Sigmoid colon (tissue), 7 donors: ENCODE measurements around the gene KRT3. TPM values are rescaled to one million over a fixed set of nuclear protein-coding genes. Genes with fewer than 3 reads are reported as not detected.

ENCODE experiments used
- DNase-seq: peaks from one replicate; pipeline ENCODE4 v3.0.0-alpha.2; 2019
- H3K27ac ChIP-seq, 4 donors: fragments of 200-600 bp; sonication (generic); one replicate each; pipeline ENCODE4 v1.5.1; 2016 to 2019; ENCODE audit warnings: mild to moderate bottlenecking in 1 of 4
- H3K27me3 ChIP-seq, 3 donors: fragments of 200-600 bp; sonication (generic); one replicate each; pipeline ENCODE4 v1.5.1; 2019; ENCODE audit warnings: mild to moderate bottlenecking in 1 of 3
- H3K36me3 ChIP-seq, 4 donors: fragments of 200-600 bp; sonication (generic); one replicate each; pipeline ENCODE4 v1.5.1; 2016 to 2019
- H3K4me1 ChIP-seq, 4 donors: fragments of 200-600 bp; sonication (generic); one replicate each; pipeline ENCODE4 v1.5.1; 2017 to 2019
- H3K4me3 ChIP-seq, 4 donors: fragments of 200-600 bp; sonication (generic); one replicate each; pipeline ENCODE4 v1.5.1; 2017 to 2019; ENCODE audit warnings: mild to moderate bottlenecking in 2 of 4, moderate library complexity in 1 of 4
- H3K9me3 ChIP-seq, 4 donors: fragments of 200-600 bp in 3 of 4; sonication (generic) in 3 of 4; one replicate each; pipeline versions ENCODE4 v1.5.1 to v1.6.1; 2013 to 2019
- EP300 ChIP-seq, 4 donors: sonication (generic); formaldehyde crosslinking; IDR thresholded peaks; one replicate each; pipeline ENCODE4 v1.6.1; 2017; ENCODE audit warnings: antibody characterized with exemption in 4 of 4
- POLR2A ChIP-seq, 2 donors: fragments of 450-650 bp; IDR thresholded peaks; one replicate each; pipeline ENCODE4 v1.6.1; 2016; ENCODE audit warnings: antibody characterized with exemption in 2 of 2, mild to moderate bottlenecking in 2 of 2, moderate library complexity in 2 of 2
- POLR2AphosphoS5 ChIP-seq, 4 donors: sonication (generic); formaldehyde crosslinking; IDR thresholded peaks; one replicate each; pipeline ENCODE4 v1.6.1; 2017; ENCODE audit warnings: antibody characterized with exemption in 4 of 4
- WGBS, 2 donors: extraction: QIAGEN DNeasy Blood & Tissue Kit; methylation state at CpG; one replicate each; pipeline ENCODE4 v1.1.7; 2013; 5-methylcytosine and 5-hydroxymethylcytosine counted together
- intact Hi-C: fragments of 100-400 bp; cut with DNase I; formaldehyde crosslinking; loops from one replicate; pipeline ENCODE4 v1.15.1; 2023
- polyA plus RNA-seq, 3 donors: library from polyadenylated mRNA; stranded (reverse); fragments of 200-250 nt; gene quantifications; one replicate each; pipeline ENCODE4 v1.2.3, GENCODE V29; 2013
- total RNA-seq, 4 donors: library from RNA; depleted of rRNA; stranded (reverse); fragments of >200 nt; gene quantifications; one replicate each; pipeline ENCODE4 v1.1.0, GENCODE V29; 2016
- TF ChIP-seq, protein P1 (sequence below), 4 experiments: fragments of 450-650 bp in 3 of 4; fragments of 200-600 bp in 1 of 4; IDR thresholded peaks; one replicate each; pipeline ENCODE4 v1.5.1; 2016 to 2019; ENCODE audit warnings: antibody characterized with exemption in 4 of 4, mild to moderate bottlenecking in 3 of 4, moderate library complexity in 2 of 4
- donor health status: healthy with polysubstance abuse.
- donor health status: Bipolar disorder and iron deficiency.
- donor health status: healthy.

The KRT3 gene
- total and polyA plus RNA-seq, 7 donors: not detected

DNA sequence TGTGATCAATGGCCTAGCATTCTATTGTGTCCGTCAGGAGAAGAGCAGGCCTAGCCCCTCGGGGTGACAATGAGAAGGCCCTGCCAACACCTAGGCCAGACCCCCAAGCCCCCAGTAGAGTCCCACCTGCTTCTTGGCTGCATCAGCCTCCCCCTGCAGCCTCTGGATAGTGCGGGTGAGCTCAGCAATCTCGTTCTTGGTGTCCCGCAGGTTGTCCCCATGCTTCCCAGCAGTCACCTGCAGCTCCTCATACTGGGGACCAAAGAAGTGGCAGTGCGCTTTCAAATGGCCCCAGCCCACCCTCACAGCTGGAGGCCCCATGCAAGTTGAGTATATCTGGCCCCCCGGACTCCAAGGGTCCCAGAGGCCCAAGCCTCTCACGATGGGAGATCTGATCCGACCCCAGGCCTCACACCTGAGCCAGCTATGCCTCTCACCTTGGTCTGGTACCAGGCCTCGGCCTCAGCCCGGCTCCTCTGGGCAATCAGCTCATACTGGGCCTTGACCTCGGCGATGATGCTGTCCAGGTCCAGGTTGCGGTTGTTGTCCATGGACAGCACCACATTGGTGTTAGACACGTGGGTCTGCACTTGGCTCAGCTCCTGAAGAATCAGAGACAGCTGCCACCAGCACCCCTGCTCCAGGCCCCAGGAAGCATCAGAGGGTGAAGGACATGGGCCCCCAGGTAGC, 28.0 kb upstream of the KRT3 start:
- no peaks in the 10 kb centered on the region for H3K9me3 ChIP-seq
- no peak for DNase-seq
- H3K27me3 ChIP-seq: peaks cover 0 to 6% (median 0%) of the 10 kb centered on the region in 3 donors
- no peak overlapping the region for H3K27ac ChIP-seq
- no peaks in the 10 kb centered on the region for H3K36me3 ChIP-seq
- H3K4me1 ChIP-seq: peaks cover 0 to 11% (median 4%) of the 10 kb centered on the region in 4 donors
- TF ChIP-seq, protein P1, sequence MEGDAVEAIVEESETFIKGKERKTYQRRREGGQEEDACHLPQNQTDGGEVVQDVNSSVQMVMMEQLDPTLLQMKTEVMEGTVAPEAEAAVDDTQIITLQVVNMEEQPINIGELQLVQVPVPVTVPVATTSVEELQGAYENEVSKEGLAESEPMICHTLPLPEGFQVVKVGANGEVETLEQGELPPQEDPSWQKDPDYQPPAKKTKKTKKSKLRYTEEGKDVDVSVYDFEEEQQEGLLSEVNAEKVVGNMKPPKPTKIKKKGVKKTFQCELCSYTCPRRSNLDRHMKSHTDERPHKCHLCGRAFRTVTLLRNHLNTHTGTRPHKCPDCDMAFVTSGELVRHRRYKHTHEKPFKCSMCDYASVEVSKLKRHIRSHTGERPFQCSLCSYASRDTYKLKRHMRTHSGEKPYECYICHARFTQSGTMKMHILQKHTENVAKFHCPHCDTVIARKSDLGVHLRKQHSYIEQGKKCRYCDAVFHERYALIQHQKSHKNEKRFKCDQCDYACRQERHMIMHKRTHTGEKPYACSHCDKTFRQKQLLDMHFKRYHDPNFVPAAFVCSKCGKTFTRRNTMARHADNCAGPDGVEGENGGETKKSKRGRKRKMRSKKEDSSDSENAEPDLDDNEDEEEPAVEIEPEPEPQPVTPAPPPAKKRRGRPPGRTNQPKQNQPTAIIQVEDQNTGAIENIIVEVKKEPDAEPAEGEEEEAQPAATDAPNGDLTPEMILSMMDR (IDR thresholded peaks at IDR 0.05): no peak
- TF ChIP-seq POLR2AphosphoS5 (IDR thresholded peaks at IDR 0.05) (no peak), EP300 (IDR thresholded peaks at IDR 0.05) (no peak), POLR2A (IDR thresholded peaks at IDR 0.05) (no peak)
- WGBS, 2 donors: 87 to 93% methylated on average over 15 of the region's 15 CpGs
- no peak overlapping the region for H3K4me3 ChIP-seq
- intact Hi-C loops: no loop called here

GRCh38 chr12:52822771-52823510, 27.0 kb upstream of the KRT3 start:
- 76 to 77% methylated on average over 16 of the region's 16 CpGs for WGBS, 2 donors
- no peak overlapping the region for H3K27ac ChIP-seq
- intact Hi-C loops: no loop called here
- peaks cover 0 to 11% (median 4%) of the 10 kb centered on the region in 4 donors for H3K4me1 ChIP-seq
- no peak for DNase-seq
- TF ChIP-seq EP300 (IDR thresholded peaks at IDR 0.05): no peak
- TF ChIP-seq POLR2AphosphoS5 (IDR thresholded peaks at IDR 0.05): no peak
- TF ChIP-seq POLR2A (IDR thresholded peaks at IDR 0.05): no peak
- TF ChIP-seq, protein P1 (IDR thresholded peaks at IDR 0.05): no peak
- no peak overlapping the region for H3K4me3 ChIP-seq
- no peaks in the 10 kb centered on the region for H3K9me3 ChIP-seq
- peaks cover 0 to 6% (median 0%) of the 10 kb centered on the region in 3 donors for H3K27me3 ChIP-seq
- no peaks in the 10 kb centered on the region for H3K36me3 ChIP-seq

DNA sequence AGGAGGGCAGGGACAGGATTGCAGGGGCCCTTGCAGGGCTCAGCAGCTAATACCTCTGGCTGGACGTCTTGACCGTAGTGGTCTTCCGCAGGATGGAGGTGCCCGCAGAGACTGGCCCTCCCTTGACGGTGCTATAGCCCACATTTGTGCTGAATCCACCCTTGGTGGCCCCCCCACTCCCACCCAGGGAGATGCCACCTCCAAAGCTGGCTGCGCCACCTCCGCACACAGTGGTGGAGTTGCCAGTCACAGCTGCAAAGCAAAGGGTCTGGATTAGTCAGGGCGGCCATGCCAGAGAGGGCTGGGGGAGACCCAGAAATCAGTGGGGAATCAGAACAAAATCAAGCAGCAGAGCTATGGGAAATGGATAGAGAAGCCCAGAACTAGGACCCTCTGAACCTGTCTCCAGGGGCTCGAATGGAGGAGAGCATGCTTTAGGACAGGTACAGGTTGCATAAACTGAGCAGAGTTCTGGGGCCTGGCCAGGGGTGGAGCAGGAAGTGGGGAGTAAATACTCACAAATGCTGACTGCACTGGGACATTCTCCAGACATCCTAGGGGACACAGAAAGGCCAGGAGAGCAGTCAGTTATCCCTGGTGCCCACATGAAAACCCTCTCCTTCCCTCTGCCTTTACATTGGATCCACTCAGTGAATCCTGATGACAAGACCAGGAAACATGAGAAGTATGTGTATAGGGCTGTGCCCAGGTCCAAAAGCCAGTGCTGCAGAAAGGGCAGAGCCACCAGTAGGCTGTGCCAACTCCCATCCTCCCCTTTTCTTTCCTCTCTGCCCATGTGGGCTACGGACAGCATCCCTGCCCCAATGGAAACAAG, 26.1 kb upstream of the KRT3 start:
- Histone ChIP-seq H3K27ac (no peak overlapping the region), H3K4me1 (peaks cover 0 to 11% (median 4%) of the 10 kb centered on the region in 4 donors), H3K36me3 (no peaks in the 10 kb centered on the region), H3K27me3 (peaks cover 0 to 6% (median 0%) of the 10 kb centered on the region in 3 donors), H3K9me3 (no peaks in the 10 kb centered on the region), H3K4me3 (no peak overlapping the region)
- TF ChIP-seq EP300 (IDR thresholded peaks at IDR 0.05): no peak
- TF ChIP-seq, protein P1 (IDR thresholded peaks at IDR 0.05): no peak
- TF ChIP-seq POLR2A (IDR thresholded peaks at IDR 0.05): no peak
- no peak for TF ChIP-seq POLR2AphosphoS5 (IDR thresholded peaks at IDR 0.05)
- intact Hi-C loops: no loop called here
- whole genome bisulfite sequencing, 2 donors: 76% methylated on average over 10 of the region's 10 CpGs
- DNase-seq: no peak

DNA sequence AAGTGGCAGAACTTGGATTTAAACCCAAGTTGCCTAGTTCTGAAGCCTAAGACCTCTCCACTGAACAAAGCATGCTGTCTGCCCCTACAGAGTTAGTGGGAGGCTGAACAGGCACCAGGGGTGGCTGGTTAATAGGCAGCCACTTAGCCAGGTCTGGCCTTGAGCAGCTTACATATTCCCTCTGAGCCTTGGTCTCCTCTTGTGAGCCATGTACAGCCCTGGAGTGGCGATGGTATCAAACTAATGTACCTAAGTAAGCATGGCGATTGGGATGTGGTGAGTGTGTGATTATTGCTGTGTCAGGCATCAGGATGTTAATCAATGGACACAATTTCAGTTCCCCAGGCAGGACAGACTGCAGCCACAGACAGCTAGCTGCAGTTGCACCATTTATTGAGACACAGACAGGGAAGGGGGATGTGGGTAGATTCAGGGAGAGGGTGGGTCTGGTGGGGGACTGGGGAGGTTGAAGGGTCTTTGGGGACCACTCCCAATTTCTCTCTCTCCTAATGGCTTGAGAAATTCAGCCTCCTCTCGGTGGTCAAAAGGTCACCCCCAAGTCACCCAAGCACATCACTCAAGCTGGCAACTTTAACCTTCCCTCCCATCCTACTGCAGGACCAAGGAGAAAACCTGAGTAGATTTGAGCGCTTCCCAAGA, 25.3 kb upstream of the KRT3 start:
- intact Hi-C loops: no loop called here

More for the DNA sequence above, 25.3 kb upstream of the KRT3 start:
- 91 to 93% methylated on average over 4 of the region's 4 CpGs for WGBS, 2 donors
- no peak for DNase-seq
- TF ChIP-seq POLR2AphosphoS5 (IDR thresholded peaks at IDR 0.05): no peak
- TF ChIP-seq POLR2A (IDR thresholded peaks at IDR 0.05): no peak
- TF ChIP-seq EP300 (IDR thresholded peaks at IDR 0.05): no peak
- TF ChIP-seq, protein P1 (IDR thresholded peaks at IDR 0.05): no peak
- no peak overlapping the region for H3K4me3 ChIP-seq
- no peak overlapping the region for H3K27ac ChIP-seq
- H3K36me3 ChIP-seq: no peaks in the 10 kb centered on the region
- H3K27me3 ChIP-seq: peaks cover 0 to 6% (median 0%) of the 10 kb centered on the region in 3 donors
- peaks cover 0 to 11% (median 4%) of the 10 kb centered on the region in 4 donors for H3K4me1 ChIP-seq
- no peaks in the 10 kb centered on the region for H3K9me3 ChIP-seq
